Stimulated activated CD8-positive, alpha-beta memory T cell treated with anti-CD3 and anti-CD28 coated beads, Interleukin-15, amount 100 ng/mL, for 24 hours (primary cell): ENCODE measurements around the gene ADCK2.
"Not testable (repeated sequence)": the region's sequence is repeated elsewhere in the genome, so short reads cannot be mapped to it uniquely, and the experiment has no call there.

ENCODE experiments used
- DNase-seq: peaks from one replicate; pipeline ENCODE4 v3.0.0-alpha.2; 2020; ENCODE audit warnings: low read depth

The ADCK2 gene

DNA sequence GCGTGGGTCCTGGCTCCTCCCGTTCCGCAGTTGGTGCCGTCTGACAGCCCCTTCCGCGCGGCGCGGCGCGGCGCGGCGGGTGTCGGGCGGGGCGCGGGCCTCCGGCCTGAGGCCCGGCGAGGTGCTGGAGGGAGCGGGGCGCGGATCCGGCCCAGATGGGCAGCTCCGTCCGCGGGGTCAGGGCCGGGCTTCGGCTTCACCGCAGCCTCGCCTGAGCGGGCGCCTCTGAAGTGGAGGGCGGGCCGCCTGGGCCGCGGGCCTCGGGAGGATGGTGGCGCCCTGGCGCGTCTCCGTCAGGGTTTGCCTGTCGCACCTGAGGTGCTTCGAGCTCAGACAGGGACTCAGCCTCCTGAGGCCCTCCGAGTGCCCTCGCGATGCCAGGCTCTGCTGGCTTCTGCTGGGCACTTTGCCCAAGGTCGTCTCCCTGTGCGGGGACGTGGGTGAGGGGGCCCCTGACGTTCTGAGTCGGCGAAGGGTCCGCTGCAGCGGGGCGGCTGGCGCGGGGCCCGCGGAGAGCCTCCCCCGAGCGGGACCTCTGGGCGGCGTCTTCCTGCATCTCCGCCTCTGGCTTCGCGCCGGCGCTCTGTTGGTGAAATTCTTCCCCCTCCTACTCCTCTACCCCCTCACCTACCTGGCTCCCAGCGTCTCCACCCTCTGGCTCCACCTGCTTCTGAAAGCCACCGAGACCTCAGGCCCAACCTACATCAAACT lies 473 bp downstream of the ADCK2 start:
- peak; percentile 45 for DNase-seq

DNA sequence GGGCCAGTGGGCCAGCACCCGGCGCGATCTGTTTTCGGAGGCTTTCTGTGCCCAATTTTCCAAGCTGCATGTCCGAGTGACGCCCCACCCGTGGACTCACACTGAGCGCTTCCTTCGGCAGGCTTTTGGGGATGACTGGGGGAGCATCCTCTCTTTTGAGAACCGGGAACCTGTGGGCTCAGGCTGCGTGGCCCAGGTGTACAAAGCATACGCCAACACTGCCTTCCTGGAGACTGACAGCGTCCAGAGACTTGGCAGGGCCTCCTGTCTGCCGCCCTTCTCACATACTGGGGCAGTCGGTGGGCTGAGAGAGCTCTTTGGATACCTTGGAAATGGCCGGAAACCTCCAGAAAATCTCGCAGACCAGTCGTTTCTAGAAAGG lies 1.0 kb downstream of the ADCK2 start:
- DNase-seq: no peak

DNA sequence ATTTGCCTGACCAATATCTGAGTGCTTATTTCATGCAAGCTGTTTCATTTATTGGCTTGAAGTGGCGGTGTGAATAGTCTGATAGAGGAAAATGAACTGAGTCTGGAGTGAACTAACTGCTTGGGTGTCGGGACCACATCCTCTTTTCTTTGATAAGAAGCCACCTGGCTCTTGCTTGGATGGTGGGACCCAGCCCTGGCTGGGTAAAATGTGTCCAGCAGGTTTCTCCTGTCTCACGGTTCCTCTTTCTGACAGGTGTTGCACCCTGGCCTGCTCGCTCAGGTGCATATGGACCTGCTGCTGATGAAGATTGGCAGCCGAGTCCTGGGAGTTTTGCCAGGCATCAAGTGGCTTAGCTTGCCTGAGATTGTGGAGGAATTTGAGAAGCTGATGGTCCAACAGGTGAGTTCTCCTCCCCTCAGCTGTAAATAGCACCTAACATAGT lies 1.6 kb downstream of the ADCK2 start:
- no peak for DNase-seq

DNA sequence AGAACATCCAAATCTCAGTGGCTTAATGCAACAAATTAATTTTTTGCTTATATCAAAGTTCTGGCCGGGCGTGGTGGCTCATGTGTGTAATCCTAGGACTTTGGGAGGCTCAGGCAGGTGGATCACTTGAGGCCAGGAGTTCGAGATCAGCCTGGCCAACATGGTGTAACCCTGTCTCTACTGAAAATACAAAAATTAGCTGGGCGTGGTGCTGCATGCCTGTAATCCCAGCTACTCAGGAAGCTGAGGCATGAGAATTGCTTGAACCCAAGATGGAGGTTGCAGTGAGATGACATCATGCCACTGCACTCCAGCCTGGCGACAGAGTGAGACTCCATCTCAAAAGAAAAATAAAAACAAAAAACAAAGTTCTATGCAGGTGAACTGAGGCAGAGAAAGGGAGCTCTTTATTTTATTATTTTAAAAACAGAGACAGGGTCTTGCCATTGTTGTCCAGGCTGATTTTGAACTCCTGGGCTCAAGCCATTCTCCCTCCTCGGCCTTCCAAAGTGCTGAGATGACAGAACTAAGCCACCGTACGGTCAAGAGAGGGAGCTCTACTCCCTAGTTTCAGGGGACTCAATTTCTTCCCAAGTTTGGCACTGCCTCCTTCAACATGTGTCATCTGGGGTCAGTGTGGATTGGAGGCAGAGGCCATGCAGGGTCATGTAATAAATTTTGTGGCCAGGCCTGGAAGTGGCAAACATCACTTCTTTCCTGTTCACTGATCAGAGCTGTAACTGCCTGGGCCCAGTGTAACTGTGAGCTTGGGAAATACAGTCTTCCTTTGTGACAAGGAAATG lies 2.4 kb downstream of the ADCK2 start:
- DNase-seq: no peak

DNA sequence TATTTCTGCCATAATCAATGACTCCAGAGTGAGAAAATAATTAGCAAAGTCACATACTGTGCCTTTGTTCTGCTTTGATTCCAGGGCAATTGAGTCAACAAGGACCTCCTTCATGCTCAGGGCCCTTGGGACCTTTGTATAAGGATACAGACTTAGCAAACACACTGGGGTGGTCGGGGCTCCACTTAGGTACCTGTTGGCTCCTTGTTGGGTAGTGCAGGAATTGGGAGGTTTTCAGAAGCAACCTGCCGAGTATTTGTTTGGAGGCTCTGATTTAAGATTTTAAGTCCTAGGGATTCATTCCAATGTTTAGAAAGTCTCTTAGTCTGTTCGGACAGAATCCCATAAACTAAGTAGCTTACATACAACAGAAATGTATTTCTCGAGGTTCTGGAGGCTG lies 3.0 kb downstream of the ADCK2 start:
- DNase-seq: no peak

DNA sequence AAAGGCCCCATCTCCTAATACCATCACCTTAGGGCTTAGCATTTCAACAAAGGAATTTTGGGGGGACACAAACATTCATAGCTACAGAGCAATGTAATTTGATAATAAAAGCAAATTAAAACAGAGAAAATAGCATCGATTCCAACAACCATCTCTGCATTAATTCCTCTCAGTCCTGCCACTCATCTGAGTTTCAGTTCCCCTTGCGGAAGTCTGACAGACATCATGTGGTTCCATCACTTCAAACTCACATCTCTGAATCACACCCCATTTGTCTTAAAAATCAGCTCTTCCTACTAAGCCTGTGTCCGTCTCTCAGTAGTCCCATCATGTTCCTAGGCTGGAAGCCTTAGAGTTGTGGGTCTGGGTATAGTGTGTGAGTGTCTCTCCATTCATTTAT lies 3.6 kb downstream of the ADCK2 start:
- no peak for DNase-seq

DNA sequence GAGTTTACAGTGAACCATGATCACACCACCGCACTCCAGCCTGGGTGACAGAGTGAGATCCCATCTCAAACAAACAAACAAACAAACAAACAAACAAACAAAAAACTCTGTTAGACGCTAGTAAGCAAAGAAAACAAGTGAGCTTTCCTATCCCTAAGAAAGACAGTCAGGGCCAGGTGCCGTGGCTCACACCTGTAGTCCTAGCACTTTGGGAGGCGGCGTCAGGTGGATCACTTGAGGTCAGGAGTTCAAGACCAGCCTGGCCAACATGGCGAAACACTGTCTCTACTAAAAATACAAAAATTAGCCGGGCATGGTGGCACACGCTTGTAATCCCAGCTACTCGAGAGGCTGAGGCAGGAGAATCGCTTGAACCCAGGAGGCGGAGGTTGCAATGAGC lies 4.2 kb downstream of the ADCK2 start:
- DNase-seq: not testable (repeated sequence)

DNA sequence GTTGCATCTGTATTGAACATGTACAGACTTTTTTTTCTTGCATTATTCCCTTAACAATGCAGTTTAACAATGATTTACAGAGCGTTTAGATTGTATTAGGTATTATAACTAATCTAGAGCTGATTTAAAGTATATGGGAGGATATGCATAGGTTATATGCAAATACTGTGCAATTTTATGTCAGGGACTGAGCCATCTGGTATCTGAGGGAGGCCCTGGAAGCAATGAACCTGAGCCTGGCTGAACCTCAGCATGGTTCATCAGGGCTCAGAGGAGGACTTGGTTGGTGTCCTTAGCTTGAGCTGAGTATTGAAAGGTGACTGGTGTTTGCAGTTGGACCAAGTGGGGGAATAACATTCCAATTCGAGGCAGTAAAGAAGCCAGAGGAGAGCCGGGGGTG lies 4.8 kb downstream of the ADCK2 start:
- DNase-seq: no peak

DNA sequence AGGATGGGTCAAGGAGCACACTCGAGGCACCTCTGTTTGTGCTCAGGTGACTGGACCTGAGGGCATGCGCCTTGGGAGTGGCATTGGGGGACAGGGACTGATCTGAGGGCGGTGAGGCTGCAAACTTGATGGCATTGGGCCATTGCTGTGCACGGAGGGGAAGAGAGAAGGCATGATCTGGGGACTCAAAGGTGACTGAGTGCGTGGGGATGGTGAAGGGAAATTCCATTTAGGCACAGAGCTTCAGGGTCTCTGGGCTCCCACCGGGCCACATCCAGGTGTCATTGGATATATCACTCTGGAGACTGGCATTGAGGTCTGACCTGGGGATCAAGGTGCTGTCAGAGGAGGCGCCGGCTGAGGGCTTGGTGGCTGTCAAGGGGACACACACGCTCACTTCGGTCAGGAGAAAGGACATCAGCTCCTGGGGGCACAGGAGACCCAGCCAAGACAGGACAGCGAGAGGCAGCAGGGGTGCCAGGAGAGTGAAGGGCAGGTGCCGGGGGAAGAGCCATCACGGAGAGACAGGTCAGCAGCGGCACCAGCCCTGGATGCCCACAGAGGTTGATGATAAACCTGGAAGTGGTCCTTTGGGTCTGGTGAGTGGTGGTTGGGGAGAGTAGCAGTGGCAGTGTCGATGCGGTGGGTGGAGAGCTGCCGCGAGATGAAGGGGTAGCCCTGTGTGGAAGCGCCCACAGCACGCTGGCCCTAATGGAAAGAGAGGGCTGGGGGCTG lies 5.5 kb downstream of the ADCK2 start:
- DNase-seq: no peak

DNA sequence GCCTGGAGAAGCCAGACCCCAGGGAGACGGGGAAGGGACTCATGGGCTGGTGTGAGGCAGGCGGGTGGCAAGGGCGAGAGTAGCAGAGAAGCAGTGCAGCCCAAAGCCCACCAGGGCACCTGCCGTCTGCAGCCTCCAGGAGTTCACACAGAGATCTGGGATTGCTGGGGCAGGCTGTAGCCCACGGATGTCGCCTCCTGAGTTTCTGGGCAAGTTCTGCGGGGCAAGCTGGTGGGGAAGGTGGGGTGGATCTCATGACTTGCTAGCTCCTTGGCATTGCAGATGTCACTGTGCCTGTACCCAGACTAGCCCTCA lies 6.0 kb downstream of the ADCK2 start:
- DNase-seq: no peak

DNA sequence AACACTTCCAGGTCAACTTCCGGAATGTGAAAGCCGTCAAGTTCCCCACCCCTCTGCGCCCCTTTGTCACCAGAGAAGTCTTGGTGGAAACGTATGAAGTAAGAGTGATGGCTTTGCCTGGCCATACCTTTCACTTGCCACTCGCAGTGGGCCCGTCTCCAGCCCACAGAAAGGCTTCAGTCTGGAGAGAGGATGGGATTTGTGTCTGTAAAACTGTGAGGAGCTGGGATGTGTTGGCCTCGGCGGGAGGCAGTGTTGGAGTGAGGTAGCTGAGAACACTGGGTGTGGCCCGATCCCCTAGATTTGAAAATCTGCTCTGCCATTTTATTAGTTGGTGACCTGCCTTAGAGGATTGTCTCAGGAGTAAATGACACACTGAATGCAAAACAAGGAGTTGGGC lies 6.4 kb downstream of the ADCK2 start:
- no peak for DNase-seq

DNA sequence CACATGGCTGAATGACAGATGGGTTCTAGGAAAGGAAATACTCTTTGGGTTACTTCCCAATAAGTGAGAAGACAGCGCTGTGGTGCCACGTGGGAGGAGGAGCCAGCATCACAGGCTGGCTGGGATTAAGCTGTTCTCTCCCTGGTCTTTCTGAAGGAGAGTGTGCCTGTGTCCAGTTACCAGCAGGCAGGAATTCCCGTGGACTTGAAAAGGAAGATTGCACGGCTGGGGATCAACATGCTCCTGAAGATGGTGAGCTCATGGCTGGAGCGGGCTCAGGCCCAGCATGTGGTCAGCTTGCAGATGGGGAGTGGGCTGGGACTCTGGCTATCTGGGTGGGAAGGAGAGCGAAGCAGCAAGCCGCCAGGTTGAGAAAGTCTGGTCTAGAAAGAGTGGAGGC lies 8.1 kb downstream of the ADCK2 start:
- DNase-seq: no peak

DNA sequence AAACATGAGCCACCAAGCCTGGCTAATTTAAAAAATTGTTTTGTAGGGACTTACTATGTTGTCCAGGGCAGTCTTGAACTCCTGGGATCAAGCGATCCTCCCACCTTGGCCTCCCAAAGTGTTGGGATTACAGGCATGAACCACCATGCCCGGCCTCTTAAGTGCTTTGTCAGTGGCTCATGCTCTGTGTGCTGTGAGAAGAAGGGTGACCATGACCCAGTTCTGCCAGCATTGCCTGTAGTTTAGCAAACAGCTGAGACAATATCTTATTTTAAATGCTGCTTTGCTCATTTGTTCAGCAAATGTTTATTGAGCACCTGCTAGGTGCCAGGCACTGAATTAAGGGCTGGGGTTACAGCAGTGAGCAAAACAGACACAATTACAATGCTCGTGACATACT lies 9.0 kb downstream of the ADCK2 start:
- DNase-seq: no peak

DNA sequence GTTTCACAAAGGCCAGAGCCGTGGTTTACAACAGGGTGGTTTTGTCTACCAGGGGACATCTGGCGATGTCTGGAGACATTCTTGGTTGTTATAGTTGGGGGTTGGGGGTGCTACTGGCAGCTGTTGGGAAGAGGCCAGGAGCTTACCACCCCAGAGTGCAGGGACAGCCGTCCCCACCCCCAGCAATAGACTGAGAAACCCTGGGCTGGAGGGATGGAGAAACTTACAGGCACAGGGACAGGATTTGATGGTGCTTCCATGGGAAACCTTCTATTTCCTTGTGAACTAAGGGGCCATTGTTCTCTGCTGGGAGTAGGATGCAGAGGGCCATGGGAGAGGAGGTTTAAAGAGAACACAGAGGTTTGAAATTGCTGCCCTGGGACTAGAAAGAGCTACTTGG lies 10.9 kb downstream of the ADCK2 start:
- no peak for DNase-seq

DNA sequence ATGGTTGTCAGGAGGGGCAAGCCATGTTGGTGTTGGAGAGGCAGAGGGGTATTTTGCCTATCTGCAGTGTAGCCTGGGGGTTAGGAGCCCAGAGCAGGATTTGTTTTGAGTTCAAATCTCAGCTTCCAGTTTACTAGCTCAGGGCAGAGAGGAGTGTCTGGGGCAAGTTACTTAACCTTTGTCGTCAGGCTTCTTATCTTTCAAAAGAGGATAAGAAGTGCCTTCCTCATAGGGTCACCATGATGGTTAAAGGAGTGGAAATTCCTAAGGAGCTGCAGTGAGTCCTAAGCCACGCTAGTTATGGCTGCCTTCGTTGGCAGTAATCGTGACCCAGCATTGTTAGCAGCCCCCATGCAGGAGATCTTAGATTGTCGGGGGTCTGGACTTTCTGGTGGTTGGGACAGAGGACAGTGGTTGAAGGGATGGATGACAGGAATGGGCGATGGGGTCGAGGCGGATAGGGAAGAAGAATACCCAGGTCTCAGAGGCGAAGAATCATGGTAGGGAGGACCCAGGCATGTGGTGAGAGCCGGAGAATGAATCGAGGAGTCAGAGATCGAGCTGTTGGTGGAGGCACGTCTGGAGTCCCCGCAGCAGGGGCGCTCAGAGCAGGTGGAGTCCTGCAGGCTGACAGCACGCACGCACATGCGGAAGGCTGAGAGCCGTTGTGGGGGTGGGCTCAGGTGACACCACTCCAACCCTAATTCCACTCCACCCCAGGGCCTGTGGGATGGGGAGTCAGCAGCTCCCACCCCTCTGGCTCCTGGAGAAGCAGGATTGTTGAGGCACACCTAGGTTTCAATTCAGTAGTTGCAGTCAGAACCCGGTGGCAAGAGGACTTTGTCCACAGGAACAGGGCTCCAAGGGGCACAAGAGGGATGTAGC lies 11.6 kb downstream of the ADCK2 start:
- DNase-seq: no peak

DNA sequence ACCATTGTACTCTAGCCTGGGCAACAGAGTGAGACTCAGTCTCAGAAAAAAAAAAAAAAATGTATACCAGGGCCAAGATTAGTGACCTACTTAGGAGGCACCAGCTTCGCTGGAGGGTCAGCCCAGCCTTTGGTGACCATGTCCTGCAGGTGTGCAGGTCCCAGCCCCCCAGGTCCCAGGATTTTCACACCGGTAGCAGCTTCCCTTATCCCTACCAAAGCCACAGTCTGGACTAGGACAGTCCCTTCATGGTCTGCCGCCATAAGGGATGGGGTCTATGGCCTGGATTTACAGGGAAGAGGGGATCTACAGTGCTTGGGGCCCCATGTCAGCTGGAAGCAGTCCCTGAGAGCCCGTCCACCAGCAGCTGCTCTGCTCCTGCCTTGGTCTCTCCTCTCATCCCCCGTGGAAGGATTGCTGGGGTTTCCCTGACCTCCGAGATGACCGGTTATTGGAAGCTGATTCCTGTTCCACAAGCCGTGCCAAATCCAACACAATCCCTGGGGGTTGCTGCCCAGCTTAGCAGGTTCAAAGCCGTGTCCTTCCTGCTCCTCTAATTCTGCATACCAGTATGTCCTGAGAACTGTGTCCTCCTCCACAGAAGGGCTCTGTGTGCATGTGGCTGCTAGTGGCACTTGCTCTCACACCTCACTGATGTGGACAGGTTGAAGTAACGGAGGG lies 12.8 kb downstream of the ADCK2 start:
- DNase-seq: no peak

DNA sequence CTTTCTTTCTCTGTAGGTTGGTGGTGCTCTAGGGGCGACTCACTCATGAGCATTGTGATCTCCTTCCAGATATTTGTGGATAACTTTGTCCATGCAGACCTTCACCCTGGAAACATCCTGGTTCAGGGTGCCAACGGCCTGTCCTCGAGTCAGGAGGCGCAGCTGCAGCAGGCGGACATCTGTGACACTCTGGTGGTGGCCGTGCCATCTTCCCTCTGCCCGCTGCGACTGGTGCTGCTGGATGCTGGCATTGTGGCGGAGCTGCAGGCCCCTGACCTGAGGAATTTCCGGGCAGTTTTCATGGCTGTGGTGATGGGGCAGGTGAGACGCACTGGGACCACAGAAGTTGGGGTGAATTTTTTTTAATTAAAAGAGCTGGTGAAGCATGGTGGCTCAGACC lies 14.2 kb downstream of the ADCK2 start:
- no peak for DNase-seq

DNA sequence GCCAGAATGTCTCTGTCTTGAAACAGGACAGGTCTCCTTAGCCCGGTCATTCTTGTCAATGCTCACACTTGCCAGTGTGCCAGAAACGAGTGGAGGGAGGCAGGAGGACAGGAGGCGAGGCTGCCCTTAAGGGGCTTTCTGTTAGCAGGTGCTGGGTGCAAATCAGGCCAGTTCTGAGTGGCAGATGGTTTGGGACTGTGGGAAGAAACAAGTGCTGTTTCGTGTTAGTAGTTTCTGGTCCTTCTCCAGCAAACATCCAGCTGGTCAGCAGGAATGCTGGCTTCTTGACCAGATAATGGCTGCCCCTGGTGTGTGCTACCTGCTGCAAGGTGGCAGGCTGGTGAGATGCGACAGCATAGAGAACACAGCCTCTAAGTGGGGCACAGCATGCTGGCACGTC lies 15.6 kb downstream of the ADCK2 start:
- DNase-seq: no peak

DNA sequence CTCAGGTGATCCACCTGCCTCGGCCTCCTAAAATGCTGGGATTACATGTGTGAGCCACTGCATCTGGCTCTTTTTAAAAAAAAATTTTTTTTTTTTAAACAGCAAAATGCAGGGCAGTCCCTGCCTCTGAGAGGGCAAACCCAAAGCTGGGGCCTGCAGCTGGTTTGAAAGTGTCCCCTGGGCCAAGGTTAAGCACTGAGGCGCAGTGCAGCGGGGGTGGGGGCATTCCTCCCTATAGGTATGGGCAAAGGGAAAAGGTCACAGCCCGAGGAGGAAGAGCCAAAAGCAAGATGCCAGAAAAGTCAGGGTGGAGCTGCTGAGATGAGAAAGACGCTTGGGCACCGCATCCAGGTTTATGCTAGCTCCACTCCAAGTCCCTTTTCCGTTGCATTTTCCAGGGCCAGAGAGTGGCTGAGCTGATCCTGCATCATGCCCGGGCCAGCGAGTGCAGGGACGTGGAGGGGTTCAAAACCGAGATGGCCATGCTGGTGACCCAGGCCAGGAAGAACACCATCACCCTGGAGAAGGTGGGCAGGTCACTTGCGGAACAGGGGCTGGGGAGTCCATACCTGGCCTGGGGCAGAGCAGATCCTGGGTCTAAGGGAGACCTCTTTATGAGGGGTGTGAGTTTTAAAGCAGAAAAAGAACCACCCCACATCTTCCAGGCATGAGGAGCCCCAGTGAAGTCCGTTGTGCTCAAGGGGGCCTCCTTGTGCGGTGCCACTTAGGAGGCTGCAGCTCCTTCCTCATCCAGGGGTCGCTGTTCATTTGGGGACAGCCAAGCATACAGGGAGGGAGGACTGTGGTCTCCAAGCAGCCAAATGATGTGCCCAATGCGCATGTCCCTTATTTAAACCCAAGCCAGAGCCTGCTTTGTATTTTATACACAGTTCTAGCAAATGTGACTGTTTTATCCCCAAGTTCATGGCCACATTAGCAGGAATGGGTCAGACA lies 16.7 kb downstream of the ADCK2 start:
- DNase-seq: no peak

DNA sequence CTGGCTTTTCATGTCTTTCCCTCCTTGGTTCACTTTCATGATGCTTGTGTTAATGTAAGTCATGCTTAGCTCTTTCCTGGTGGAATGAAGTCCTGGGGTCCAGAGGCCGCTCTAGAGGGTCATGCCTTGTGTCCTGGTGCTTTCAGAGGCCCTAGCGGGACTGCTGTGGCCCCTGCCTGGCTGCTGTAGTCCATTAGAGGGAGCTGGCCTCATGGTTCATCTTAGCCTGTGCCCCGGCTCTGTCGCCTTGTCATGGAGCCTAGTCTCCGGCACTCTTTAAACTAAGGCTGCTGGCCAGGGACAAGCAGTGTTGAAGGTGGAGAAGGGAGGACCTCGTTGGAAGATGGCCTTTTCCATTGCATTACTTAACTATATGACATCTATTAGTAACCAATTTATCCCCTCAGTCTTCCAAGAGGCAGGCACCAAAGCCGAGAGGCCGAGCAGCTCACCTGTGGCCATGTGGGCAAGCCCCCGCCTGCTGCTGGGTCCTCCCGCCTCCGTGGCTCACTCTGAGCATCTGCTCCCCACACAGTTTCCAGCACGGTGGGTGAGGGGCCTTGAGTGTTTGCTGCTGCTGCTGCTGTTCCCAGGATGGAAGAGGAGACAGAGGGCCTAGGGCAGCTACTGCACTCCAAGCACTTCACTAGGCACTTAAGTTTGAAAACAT lies 18.8 kb downstream of the ADCK2 start:
- DNase-seq: no peak
